ENCODE measurements around the gene STPG3.

The STPG3 gene

GRCh38 chr9:137218212-137218753, 32.8 kb upstream of the STPG3 start:
- DNase-seq (ENCODE audit: low read depth), result no peak
- H3K4me3 ChIP-seq (ENCODE audit: low read depth, low read length), result no peak overlapping the region
- TF ChIP-seq CTCF (IDR thresholded peaks at IDR 0.05; ENCODE audit: insufficient read depth, low read depth, low read length, missing control alignments), result no peak

- TF ChIP-seq CTCF (IDR thresholded peaks at IDR 0.05; ENCODE audit: insufficient read depth, low read depth, low read length, missing control alignments), result no peak
- DNase-seq (ENCODE audit: low read depth), result no peak
- H3K4me3 ChIP-seq (ENCODE audit: low read depth, low read length), result no peak overlapping the region
Observed at GRCh38 chr9:137218754-137219271, 32.3 kb upstream of the STPG3 start.

- no peak overlapping the region for H3K4me3 ChIP-seq (ENCODE audit: low read depth, low read length)
- TF ChIP-seq CTCF (IDR thresholded peaks at IDR 0.05; ENCODE audit: insufficient read depth, low read depth, low read length, missing control alignments), result no peak
- DNase-seq (ENCODE audit: low read depth), result no peak
Observed at GRCh38 chr9:137219757-137220316, 31.2 kb upstream of the STPG3 start.

GRCh38 chr9:137220317-137221094, 30.6 kb upstream of the STPG3 start:
- TF ChIP-seq CTCF (IDR thresholded peaks at IDR 0.05; ENCODE audit: insufficient read depth, low read depth, low read length, missing control alignments), result no peak
- H3K4me3 ChIP-seq (ENCODE audit: low read depth, low read length), result no peak overlapping the region
- no peak for DNase-seq (ENCODE audit: low read depth)

GRCh38 chr9:137221095-137221505, 30.0 kb upstream of the STPG3 start:
- no peak for TF ChIP-seq CTCF (IDR thresholded peaks at IDR 0.05; ENCODE audit: insufficient read depth, low read depth, low read length, missing control alignments)
- H3K4me3 ChIP-seq (ENCODE audit: low read depth, low read length), result no peak overlapping the region
- DNase-seq (ENCODE audit: low read depth), result no peak

- DNase-seq (ENCODE audit: low read depth), result no peak
- TF ChIP-seq CTCF (IDR thresholded peaks at IDR 0.05; ENCODE audit: insufficient read depth, low read depth, low read length, missing control alignments), result no peak
Observed at GRCh38 chr9:137221506-137222111, 29.5 kb upstream of the STPG3 start.

More at GRCh38 chr9:137221506-137222111, 29.5 kb upstream of the STPG3 start:
- peak overlapping the region; percentile 46 for H3K4me3 ChIP-seq (ENCODE audit: low read depth, low read length)
